A673 (cell line): Measurements from ENCODE around the gene MYO7A. TPM values are rescaled to one million over a fixed set of nuclear protein-coding genes. Genes with fewer than 3 reads are reported as not detected.

Source experiments
- BruUV-seq: library from RNA; stranded (reverse); fragments of 400-500 nt; replicated peaks from 2 replicates; lab custom pipeline; 2021; lab: Mats Ljungman, UMichigan
- CTCF ChIA-PET: fragments of 300-600 bp; sonication (Branson Sonifier 250); formaldehyde crosslinking; loops from one replicate; lab custom pipeline; 2022; ENCODE audit warnings: antibody characterized with exemption; lab: Charles Lee
- POLR2A ChIA-PET: fragments of 300-600 bp; sonication (Branson Sonifier 250); formaldehyde crosslinking; loops from one replicate; lab custom pipeline; 2022; ENCODE audit warnings: antibody characterized with exemption; ENCODE audit not compliant: low non-redundant PET; lab: Charles Lee
- DNase-seq: peaks from one replicate; pipeline ENCODE4 v3.0.0-alpha.2; 2015; ENCODE audit warnings: low spot score
- H3K27ac ChIP-seq: fragments of 200-600 bp; sonication (generic); 2 replicates; pipeline ENCODE4 v1.5.1; 2016; ENCODE audit warnings: mixed run types, low read depth, mild to moderate bottlenecking, mixed read lengths, antibody characterized with exemption, low read length; ENCODE audit not compliant: poor library complexity, severe bottlenecking
- H3K27me3 ChIP-seq: fragments of 200-600 bp; sonication (generic); replicated peaks from 2 replicates; pipeline ENCODE4 v1.6.1; 2017; ENCODE audit warnings: mixed run types, low read depth, mild to moderate bottlenecking, mixed read lengths, antibody characterized with exemption, low read length; ENCODE audit not compliant: insufficient read depth, poor library complexity
- H3K36me3 ChIP-seq: fragments of 200-600 bp; sonication (generic); 2 replicates; pipeline ENCODE4 v1.6.1; 2016; ENCODE audit warnings: mixed run types, mild to moderate bottlenecking, mixed read lengths, antibody characterized with exemption, low read length; ENCODE audit not compliant: insufficient read depth, poor library complexity, severe bottlenecking
- H3K4me1 ChIP-seq: fragments of 200-600 bp; sonication (generic); 2 replicates; pipeline ENCODE4 v1.6.1; 2017; ENCODE audit warnings: mixed run types, mild to moderate bottlenecking, mixed read lengths, antibody characterized with exemption, low read length; ENCODE audit not compliant: insufficient read depth, poor library complexity, severe bottlenecking
- H3K4me3 ChIP-seq: fragments of 200-600 bp; sonication (generic); 2 replicates; pipeline ENCODE4 v1.5.1; 2016; ENCODE audit warnings: low read depth, mixed run types, mild to moderate bottlenecking, mixed read lengths, low read length; ENCODE audit not compliant: poor library complexity, severe bottlenecking
- H3K9me3 ChIP-seq: fragments of 200-600 bp; sonication (generic); 2 replicates; pipeline ENCODE4 v1.6.1; 2016; ENCODE audit warnings: mixed run types, low read depth, mild to moderate bottlenecking, mixed read lengths, antibody characterized with exemption, low read length; ENCODE audit not compliant: poor library complexity, severe bottlenecking
- EZH2 ChIP-seq: fragments of 200-600 bp; sonication (generic); IDR thresholded peaks from 2 replicates; pipeline ENCODE4 v1.6.1; 2017; ENCODE audit warnings: borderline replicate concordance, low read depth, mild to moderate bottlenecking, mixed read lengths, antibody characterized with exemption, low read length; ENCODE audit not compliant: poor library complexity, severe bottlenecking
- intact Hi-C: fragments of 100-400 bp; cut with micrococcal nuclease; formaldehyde crosslinking; loops from one replicate; pipeline ENCODE4 v1.10.0; 2022; ENCODE audit not compliant: unreplicated experiment
- total RNA-seq: library from RNA; stranded (reverse); gene quantifications from 2 replicates; pipeline ENCODE4 v1.2.3, GENCODE V29; 2021
- TF ChIP-seq, protein P1 (sequence below): fragments of 300-800, 200-600 bp; sonication (generic); conservative IDR thresholded peaks from 2 replicates; pipeline ENCODE4 v1.5.1; 2017; ENCODE audit warnings: low read depth, mild to moderate bottlenecking, antibody characterized with exemption, low read length, moderate library complexity, mixed read lengths

Gene MYO7A
- total RNA-seq, 1 experiment from 2014 or later: not detected

DNA sequence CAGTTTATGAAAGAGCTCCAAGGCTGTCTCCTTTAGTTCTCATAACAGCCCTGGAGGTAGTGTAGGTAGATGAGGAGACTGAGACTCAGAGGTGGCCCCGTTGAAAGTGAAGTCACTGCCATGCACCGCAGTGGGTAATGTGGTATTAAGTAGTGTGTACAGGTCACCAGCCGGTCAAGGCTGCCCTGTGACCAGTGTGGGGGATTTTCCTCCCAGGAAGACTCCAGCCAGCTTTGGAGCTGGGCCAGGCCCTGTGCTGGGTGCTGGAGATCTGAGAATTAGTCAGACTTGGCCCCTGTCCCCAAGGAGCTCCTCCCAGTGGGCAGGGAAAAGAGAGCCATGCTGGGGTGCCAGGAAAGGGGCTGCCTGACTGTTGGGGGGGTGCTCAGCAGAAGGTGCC lies 20.1 kb upstream of the MYO7A start:
- BruUV-seq: no TSS peak
- Histone ChIP-seq H3K9me3 (no peaks in the 10 kb centered on the region), H3K27me3 (no peaks in the 10 kb centered on the region), H3K4me1 (peaks cover 6% of the 10 kb centered on the region), H3K27ac (no peak overlapping the region), H3K36me3 (no peaks in the 10 kb centered on the region), H3K4me3 (no peak overlapping the region)
- no peak for DNase-seq
- no peak for TF ChIP-seq EZH2
- ChIA-PET POLR2A (no interaction called here), CTCF (no interaction called here)
- intact Hi-C loops: no loop called here

DNA sequence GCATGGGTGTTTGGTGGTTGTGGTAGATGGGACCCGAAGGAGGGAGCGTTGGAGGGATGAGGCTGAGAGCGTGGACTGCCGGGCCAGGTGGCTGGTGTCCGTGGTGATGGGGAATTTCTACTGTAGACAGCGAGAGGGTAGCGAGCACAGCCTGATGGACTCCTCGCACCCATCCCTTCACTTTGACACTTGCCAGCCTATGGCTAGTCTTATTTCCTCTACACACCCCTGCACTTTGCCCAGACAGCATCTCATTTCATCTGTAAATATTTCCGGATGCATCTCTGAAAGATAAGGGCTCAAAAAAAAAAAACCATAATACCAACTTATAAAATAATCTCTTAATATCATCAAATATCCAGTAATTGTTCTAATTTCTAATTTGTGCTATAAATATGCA lies 19.6 kb upstream of the MYO7A start:
- H3K4me3 ChIP-seq: no peak overlapping the region
- BruUV-seq: no TSS peak
- no peaks in the 10 kb centered on the region for H3K27me3 ChIP-seq
- DNase-seq: no peak
- ChIA-PET POLR2A (no interaction called here), CTCF (no interaction called here)
- no peak overlapping the region for H3K27ac ChIP-seq
- no peaks in the 10 kb centered on the region for H3K9me3 ChIP-seq
- no peak for TF ChIP-seq EZH2
- TF ChIP-seq, protein P1, sequence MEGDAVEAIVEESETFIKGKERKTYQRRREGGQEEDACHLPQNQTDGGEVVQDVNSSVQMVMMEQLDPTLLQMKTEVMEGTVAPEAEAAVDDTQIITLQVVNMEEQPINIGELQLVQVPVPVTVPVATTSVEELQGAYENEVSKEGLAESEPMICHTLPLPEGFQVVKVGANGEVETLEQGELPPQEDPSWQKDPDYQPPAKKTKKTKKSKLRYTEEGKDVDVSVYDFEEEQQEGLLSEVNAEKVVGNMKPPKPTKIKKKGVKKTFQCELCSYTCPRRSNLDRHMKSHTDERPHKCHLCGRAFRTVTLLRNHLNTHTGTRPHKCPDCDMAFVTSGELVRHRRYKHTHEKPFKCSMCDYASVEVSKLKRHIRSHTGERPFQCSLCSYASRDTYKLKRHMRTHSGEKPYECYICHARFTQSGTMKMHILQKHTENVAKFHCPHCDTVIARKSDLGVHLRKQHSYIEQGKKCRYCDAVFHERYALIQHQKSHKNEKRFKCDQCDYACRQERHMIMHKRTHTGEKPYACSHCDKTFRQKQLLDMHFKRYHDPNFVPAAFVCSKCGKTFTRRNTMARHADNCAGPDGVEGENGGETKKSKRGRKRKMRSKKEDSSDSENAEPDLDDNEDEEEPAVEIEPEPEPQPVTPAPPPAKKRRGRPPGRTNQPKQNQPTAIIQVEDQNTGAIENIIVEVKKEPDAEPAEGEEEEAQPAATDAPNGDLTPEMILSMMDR: no peak
- H3K4me1 ChIP-seq: peaks cover 6% of the 10 kb centered on the region
- H3K36me3 ChIP-seq: no peaks in the 10 kb centered on the region
- intact Hi-C loops: no loop called here

DNA sequence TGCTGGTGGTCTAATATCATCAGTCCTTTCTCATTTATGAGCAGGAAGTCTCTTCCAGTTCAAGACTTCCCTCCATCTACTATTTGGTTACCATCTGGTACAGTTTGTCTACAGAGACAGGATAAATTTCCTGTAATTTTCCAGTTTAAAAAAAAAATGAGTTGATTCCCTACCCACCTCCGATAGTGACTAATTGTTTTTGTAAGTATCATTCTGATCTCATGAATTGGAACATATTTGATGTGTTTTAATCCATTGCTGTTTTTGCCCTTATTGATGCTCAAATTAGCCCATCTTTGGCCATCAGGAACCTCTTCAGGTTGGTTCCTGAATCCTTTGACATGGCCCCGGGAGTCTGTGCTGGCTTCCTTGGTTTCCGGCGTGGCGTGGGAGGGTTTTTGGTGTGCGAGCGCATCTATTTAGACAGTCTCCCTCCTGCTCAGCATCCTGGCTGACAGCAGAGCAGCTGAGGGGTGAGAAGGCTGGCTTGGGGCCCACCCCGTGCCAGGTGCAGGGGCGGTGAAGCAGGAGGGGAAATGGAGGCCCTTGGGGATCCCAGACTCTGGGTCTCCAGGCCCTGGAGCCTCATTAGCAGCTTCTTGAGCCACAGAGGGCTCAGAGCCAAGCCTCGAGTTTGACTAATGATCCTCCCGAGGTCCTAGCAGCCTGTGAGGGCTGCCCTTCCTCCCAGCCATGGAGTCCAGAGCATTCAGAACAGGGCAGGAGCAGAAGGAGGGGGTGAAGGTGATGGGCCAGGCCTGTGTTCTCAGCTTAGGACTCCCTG lies 18.6 kb upstream of the MYO7A start:
- H3K27me3 ChIP-seq: no peaks in the 10 kb centered on the region
- no TSS peak for BruUV-seq
- H3K9me3 ChIP-seq: no peaks in the 10 kb centered on the region
- H3K27ac ChIP-seq: no peak overlapping the region
- peaks cover 6% of the 10 kb centered on the region for H3K4me1 ChIP-seq
- ChIA-PET POLR2A (no interaction called here), CTCF (no interaction called here)
- TF ChIP-seq, protein P1: no peak
- no peak for TF ChIP-seq EZH2
- H3K4me3 ChIP-seq: no peak overlapping the region
- H3K36me3 ChIP-seq: no peaks in the 10 kb centered on the region
- intact Hi-C loops: no loop called here
- no peak for DNase-seq

DNA sequence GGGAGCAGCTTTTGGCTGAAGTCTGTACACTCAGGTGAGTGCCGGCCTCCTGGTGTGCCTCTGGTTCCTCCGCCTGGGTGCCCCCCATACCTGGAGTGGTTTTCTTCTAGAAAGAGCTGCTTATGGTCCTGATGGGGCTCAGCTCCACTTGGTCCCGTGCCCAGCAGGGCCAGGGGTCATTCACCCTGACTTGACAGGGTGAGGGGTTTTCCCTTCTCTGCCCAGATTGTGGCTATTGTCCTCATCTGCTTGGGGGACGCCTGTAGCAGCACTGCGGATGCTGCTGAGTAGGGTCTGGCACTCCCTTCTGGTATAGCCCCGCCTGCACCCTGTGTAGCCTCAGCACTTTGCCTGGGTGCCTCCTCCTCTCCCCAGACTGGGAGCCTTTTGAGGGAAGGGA lies 17.2 kb upstream of the MYO7A start:
- H3K9me3 ChIP-seq: no peaks in the 10 kb centered on the region
- no peak overlapping the region for H3K27ac ChIP-seq
- no peaks in the 10 kb centered on the region for H3K27me3 ChIP-seq
- intact Hi-C loops: no loop called here
- CTCF ChIA-PET: no interaction called here
- peaks cover 6% of the 10 kb centered on the region for H3K4me1 ChIP-seq
- POLR2A ChIA-PET: no interaction called here
- no peak for TF ChIP-seq EZH2
- TF ChIP-seq, protein P1: no peak
- H3K36me3 ChIP-seq: no peaks in the 10 kb centered on the region
- no TSS peak for BruUV-seq
- H3K4me3 ChIP-seq: no peak overlapping the region
- DNase-seq: no peak
